HG03457 (cell line): ENCODE results near the gene USP21.

ENCODE experiments used
- ATAC-seq: cut with Tn5 transposase; IDR thresholded peaks from one replicate; pipeline ENCODE4 v1.9.1; 2021; ENCODE audit warnings: moderate number of reproducible peaks; ENCODE audit not compliant: unreplicated experiment

The USP21 gene

DNA sequence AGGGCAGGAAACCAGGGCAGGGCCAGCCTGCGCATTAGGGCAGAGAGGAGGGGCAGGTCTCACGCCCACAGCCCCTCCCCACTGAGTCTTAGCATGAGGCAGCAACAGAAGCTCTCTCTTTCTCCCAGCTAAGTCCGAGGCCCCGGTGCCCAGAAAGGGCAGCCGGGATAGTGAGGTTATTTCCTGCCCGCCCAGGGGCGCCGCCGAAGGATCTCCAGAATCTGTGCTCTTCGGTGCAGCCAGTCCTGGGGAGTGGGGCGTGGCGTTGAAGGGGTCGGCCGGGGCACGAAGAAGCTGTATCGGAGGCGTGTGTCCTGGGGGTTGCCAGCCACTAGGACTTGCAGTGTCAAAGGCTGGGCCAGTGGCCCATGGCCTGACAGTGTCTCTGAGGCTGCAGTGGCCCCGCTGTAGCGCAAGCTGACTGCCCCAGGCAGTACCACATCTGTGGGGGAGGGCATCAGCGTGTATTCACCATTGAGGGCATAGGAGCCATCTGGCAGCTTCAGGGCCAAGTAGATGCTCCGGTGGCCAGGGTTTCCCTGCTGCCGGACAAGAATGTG, 31.7 kb downstream of the USP21 start:
- no peak for ATAC-seq

DNA sequence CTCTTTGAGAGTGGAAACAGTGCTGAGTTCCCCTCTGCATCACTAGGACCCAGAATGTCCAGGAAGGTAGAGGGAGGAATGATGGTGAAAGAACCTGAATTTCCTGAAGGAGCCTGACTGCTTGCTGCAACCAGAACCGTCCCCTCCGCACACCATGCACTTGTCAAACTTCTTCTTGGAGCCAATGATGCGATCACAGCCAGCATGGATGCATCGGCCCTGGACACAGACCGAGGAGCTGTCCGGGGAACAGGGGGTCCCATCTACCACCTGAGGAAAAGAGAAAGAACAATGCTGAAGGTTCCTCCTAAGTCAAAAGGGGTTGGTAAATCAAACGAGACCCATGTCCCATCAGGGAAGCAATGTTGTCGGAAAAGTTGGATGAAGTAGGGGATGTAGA, 32.7 kb downstream of the USP21 start:
- ATAC-seq: no peak

DNA sequence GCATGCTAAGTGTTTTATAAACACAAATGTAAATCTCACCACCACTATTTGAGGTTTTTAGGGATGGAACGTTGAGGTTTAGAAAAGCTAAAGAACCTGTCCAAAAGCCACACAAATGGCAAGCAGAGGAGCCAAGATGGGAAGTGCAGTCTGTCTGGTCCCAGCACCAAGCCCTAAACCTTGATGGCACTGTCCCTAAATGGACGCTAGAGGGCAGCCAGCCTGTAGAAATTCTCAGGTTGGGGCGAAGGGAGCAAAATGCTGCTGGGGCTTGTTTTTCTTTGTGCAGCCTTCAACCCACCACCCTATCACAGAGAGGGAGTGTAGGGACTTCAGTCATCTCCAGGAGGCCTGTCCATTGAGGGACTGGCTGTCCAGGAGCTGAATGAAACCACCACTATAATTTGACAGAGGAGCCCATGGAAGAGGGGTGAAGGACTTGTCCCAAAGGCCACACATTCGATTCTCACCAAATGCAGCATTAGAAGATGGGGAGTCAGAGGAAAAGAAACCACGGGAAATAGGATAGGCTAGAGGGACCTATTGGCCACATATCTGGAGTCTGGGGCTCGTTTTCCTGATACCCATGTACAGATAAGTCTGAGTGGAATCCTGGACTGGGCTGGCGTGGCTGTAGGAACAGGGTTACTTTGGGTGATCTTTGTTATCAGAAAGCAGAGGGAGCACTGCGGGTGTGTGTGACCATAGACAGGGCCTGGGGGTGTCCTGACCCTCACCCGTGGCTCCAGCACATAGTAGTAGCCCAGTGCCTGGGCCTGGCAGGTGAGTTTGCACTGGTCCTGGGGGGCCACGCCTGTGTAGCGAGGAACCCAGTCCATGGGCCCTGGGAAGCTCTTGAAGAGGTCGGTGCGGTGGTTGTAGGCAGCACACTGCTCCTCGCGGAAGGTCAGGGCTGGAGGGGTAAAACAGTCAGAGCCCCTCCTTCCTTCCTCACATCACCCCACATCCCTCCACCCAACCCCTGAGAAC, 33.5 kb downstream of the USP21 start:
- ATAC-seq: no peak

DNA sequence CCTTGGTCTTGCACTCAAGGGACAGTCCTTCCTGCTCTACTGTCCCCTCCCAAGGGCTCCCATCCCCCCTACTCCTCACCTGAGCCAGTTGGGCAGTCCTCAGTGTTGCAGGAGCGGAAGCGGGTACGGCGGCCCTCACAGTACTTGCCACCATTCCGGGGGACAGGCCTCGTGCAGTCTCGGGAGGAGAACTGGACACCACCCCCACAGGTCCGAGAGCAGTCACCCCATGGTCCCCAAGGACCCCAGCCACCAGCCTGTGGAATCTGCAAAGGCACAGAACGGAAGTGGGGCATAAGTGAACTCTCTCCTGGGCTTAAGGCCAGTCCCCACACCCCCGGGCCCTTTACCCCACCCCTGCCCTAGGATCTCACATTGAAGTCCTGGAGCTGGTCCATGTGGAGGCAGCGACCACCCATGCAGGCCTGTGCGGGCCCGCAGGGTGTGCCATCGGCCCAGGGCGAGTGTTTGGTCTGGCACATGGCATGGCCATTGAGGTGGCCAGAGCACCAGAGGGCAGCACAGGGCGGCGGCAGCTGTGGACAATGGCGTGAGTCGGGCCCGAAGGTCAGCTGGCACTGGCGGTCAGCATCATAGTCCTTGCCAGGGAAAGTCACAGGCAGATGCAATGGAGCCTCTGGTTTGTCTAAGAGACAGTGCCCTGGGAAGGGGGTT, 34.4 kb downstream of the USP21 start:
- no peak for ATAC-seq

DNA sequence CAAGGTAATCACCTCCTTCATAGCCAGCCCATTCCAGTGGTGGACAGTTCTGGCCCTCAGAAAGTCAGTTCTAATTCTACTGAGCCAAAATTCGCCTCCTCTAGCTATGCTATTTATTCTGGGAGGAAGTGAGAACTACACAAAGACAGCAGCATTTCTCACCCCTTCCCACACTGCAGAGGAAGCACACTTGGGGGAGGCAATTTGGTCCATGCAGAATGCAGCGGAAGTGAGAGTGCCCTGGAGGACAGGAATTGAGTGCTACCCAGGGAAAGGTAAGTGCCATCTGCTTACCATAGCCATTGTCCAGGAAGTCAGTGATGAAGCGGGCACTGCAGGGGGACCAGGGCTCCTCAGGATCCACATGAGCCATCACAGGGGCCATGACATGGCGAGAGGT, 35.9 kb downstream of the USP21 start:
- ATAC-seq: no peak

DNA sequence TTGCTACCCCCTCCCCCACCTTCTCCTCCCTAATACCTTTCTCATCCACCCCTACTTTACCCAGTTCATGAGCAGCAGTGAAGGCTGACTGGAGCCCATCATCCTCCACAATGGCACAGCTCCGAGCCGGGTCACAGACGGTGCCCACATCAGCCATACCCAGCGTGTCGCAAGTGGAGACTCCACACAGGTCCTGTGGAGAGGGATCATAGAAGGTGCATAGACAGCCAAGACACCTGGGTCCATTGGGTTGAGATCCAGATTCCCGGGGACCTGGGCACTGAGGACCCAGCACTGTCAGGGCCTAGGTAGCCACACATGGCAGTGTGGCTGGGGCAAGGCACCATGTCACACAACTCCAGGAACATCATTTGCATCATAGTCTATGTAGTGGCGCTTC, 36.8 kb downstream of the USP21 start:
- no peak for ATAC-seq

DNA sequence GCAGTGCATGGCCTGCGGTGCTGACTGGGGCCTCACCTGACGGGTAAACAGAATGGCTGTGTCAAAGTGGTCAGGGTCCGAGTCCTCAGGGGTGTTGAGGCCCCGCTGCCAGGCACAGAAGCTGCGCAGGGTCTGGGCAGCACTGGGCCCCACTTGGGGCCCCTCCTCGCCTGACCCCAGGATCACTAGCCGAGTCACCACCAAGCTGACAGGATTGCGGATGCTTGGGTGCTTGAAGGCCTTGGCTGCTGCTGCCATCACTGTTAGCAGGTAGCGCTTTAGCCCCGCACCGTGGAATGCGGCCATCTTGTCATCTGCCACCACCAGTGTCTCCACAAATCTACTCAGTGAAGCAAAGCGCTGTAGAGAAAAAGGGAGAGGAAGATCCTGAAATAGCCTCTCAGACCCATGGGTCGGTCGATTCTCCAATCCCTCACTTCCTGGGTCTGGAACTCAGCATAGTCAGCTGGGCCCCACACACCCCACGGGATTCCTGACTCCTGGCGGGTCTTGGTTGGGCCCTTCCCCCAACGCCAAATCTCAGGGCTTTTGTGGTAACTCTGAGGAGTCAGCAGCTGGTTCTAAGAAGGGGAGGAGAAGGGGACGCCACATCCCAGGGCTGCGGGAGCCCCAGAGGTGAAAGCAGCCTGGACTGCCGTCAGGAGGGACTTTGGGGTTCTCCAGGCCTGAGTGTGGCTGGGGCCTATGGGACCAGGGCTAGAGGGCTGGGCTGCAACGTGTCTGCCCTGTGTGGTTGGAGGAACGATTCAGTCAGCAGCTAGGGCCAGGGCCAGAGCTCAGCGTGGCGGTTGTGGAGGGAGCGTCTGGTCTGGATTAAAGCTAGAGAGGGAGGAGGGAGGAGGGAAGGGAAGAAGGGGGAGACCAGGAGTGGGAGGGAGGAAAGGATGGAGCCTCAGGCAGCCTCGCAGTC, 37.5 kb downstream of the USP21 start:
- ATAC-seq: no peak

DNA sequence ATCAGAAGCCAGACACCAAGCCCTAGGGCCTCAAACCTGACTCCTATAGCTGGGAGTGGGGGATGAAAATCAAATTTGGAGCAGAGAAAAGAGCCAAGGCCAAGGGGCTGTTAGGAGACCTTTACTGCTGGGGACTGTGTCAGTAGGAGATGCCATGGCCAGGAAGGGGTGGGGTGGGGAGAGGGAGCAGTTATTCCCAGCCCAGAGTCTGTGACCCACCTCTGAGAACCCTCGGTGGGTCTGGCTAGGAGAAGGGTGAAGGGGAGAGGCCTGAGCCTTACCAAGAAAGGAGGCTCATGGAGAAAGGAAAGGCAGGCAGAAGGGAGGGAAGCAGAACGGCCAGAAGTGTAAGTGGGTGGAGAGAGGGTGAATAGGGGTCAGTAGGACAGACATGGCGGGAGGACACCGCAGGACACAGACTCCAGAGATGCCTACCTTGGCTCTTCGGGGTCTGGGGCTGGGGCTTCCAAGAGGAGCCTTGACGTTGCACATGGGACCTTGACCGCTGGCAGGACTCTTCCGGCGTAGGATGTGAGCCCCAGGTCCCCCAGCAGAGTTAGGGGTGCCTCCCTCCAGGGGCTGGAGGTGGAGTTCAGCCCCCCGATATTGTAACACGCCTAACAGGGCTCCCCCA, 38.4 kb downstream of the USP21 start:
- ATAC-seq: no peak

DNA sequence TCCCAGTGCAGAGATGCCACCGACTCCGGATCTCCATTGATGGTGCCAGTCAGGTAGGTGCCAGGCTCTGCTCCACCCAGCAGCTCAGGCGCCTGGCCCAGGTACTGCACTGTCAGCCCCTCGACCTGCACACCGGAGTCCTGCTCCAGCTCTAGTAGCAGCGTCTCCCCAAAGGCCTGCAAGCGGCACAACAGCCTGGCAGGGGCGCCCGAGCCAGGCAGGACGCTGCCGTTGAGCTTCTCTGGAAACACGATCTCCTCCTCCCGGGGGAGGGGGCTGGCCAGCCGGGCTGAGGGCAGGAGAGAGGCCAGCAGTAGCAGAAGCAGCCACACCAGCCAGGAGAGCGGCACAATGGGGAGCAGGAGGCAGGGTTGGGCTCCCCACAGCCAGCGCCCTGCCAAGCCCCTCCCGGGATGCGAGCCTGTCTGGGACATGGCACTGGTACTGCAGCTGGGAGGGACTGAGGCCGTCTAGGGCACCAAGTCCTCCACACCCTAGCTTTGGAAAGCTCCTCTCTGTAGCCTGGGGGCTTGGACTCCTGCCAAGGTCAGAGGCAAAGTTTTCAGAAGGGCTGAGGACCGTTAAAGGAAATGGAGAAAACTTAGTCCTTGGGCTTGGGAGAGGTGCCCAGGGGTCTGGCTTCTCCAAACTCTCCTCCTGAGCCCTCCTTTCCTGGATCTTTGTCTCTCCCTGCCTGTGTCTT, 39.0 kb downstream of the USP21 start:
- no peak for ATAC-seq

DNA sequence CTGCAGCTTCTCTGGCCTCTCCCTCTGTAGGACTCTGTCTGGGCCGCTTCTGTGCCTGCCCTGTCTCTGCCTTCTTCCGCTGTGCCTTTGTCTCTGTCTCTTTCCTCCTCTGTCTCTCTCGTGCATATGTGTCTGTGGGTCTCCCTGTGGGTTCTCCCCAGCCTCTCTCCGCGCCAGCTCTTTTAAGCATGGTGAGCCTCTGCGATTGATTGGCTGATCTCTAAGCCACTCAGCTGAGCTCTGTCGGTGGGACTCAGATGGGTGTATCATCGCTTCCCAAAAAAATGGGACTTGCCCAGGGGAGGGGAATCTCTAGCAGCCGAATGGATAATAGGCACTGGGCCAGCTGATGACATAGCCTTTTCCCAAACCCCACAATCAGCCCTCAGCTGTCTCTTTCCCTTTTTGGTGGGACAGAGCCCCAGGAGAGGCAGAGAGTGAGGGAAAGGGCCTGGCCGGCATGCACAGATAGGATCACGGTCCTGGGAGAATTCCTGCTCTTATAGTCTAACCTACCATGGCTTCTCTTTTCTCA, 39.7 kb downstream of the USP21 start, which contains the start of gene ADAMTS4:
ADAMTS4 (minus strand) TSS at position 158 of the 535 bp plus-strand sequence. CDS start 427 bp downstream, outside the sequence.
- no peak for ATAC-seq

DNA sequence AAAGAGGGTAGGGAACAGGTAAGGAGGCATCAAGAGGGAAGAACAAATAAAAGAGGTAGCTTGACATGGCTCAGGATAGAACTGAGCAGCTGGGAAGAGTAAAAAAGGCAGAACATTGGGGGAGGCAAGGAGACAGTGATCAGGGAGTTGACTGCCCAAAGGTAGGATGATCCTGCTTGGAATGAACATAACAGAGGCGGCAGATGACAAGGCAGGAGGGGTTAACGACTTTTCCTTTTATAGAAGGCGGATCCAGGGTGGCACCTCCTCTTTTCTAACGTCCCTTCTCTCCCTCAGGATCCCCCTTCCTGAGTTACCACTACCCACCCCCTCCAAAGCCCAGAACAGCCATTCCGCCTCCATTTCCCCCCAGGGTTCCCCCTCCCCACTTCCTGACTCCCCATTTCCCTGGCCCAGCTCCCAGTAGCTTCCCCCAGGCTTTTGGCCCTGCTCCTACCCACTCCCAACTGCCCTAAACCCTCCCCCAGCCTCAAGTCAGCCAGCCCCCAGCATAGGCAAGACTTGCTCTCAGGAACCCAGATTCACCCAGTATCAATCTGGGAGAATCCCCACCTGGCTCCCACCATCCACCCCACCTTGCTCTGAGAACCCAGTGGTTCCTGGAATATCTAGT, 40.3 kb downstream of the USP21 start:
- no peak for ATAC-seq

DNA sequence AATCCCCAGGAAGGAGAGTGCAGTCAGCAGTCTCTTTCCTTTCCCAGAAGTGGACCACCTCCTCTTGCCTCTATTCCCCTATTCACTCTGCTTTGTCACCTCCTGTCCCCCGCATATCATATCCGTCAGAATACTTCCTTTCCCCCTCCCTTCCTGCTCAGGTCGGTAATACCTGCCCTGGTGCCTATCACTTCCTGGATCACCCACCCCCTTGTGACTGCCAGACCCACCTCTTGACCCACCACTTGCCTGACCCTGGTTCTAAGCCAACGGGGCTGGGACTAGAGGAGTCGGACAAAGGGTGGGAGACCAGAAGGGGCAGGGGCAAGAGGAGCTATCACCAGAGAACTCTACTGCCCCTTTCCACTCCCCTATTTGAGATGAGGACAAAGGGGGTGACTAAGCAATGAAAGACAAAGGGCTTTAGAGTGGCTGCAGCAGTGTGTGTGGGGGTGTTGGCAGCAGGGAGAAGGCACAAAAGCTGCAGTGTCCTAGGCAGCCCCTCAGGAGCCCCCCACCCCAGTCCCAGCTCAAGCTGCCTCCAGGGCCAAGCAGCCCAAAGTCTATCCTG, 41.2 kb downstream of the USP21 start:
- no peak for ATAC-seq

DNA sequence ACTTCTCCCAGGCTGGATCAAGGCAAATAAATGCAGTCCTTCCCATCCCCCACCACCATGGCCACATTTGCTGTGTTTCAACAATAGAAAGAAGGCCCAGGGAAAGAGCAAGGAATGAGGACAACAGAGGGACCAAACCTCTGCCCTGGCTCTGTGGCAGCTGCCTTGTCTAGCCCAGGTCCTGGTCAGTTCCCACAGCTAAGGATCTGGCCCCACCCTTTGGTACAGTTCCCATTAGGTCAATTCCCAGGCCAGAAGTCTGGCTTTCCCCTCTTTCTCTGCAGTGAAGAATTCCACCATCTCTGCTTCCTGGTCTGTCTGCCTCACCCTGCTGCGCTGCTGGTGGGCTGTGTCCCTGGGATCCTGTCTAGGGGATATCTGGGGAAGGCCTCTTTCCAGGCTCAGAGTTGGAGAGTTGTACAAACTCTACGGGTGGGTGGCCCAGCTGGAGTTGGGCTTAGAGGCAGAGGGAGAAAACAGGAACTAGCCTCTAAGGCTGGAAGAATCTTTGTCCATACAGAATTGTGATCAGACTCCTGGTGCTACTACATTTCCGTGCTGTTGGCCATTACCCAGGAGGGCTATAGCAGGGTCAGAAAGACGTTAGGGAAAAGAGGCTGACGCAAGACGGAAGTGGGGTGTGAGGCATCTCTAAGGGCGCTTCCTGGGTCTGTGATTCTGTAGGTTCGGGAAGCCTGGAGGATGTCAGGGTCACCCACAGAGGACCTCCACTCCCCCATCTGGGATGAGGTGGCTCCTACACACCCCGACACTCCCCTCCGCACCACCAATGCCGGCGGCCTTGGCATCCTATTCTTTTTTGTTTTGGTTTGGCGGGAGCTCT, 41.9 kb downstream of the USP21 start:
- no peak for ATAC-seq

DNA sequence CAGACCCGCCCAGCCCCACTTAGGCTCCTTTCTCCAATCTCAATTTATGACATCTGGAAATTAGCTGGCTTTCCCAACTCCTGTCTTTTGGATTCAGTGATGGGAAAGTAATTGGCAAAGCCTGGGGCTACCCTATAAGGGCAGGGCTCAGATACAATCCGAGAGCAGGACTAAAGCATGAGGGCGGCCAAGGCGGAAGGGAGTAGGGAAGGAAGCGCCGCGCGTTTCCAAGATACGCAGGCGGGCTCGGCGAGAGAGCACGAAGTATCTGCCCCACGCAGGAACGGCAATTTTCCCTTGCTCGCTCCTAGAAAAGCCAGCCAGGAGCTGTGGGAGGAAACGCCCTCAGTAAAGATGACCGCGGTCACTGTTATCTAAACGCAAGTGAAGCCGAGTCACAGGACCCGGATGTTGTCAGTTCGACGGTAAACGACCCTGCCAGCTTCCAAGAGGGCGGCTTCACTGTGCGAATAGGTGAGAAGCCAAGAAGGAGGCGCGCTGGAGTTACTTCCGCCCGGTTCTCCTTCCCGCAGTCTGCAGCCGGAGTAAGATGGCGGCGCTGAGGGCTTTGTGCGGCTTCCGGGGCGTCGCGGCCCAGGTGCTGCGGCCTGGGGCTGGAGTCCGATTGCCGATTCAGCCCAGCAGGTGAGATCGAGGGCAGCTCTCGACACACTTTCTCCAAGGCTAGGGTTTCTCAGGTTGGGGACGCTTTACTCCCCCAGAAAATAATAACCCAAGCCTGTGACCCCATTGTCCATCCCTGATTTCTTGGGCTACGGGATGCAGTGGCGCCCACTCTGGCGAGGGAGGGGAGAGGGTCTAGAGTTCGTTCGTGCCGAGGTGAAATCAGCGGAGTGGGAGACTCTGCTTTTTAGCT, 42.8 kb downstream of the USP21 start, which contains the start of gene NDUFS2:
NDUFS2 (plus strand) TSS at position 532 of the 877 bp plus-strand sequence; CDS start at position 551, 19 bp downstream.
- peak; percentile 86 for ATAC-seq

DNA sequence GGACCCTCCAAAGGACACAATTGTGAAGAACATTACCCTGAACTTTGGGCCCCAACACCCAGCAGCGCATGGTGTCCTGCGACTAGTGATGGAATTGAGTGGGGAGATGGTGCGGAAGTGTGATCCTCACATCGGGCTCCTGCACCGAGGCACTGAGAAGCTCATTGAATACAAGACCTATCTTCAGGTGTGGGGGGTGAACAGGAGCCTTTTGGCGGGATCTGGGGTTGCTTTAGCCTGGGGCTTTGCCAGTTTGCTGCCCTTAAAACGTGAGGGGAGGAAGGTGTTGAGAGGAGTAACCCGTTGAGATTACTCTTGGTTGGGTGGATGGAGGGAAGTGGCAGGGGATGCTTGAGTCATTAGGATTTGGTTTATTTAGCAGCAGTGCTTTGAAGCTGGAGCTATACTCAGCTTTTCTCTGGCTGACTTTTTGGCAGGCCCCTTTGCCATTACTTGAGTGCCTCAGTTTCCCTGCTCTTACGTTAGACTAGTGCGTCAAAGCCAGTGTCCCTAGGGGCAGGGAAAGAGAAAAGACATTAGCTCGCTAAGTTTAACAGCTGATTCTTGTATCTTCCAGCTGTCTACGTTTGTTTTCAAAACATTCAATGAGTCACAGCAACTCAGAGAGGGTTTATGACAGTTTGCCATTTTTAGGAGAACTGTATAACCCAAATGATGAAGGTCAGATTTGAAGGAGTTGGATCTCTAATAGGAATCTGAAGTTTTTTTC, 47.3 kb downstream of the USP21 start:
- ATAC-seq: no peak

DNA sequence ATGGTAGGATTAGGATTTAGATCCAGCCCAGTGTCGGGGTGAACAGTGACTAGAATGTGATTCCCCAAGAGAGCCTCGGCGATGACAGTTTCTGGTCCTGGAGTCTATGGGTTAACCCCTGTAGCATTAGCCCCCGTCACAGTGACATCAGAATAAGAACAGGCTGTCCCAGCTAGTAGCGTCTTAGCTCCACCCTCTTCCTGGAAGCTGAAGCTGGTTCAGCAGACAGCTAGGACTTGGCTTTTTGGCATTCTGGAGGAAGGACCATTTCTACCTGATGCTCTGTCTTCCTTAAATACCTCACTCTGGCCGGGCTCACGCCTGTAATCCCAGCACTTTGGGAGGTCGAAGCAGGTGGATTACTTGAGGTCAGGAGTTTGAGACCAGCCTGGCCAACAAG, 47.9 kb downstream of the USP21 start:
- no peak for ATAC-seq
